HepG2 (cell line): ENCODE results near the gene ENPP1.
A peak's percentile ranks its signal among the peaks of the same experiment; 100 is the strongest.

Experiments
- CTCF ChIP-seq: sonication (generic); formaldehyde crosslinking; IDR thresholded peaks from 2 replicates; pipeline ENCODE4 v1.5.0; 2020; ENCODE audit warnings: mild to moderate bottlenecking, missing genetic modification reagents, moderate library complexity
- E2F1 ChIP-seq: sonication (generic); formaldehyde crosslinking; IDR thresholded peaks from 2 replicates; pipeline ENCODE4 v1.5.0; 2020; ENCODE audit warnings: missing genetic modification reagents
- EZH2 ChIP-seq: conservative IDR thresholded peaks from 2 replicates; pipeline ENCODE4 v1.6.1; 2012; ENCODE audit warnings: mild to moderate bottlenecking, low read depth, low read length, moderate library complexity
- NFYB ChIP-seq: sonication (generic); formaldehyde crosslinking; IDR thresholded peaks from 2 replicates; pipeline ENCODE4 v1.4.0; 2020; ENCODE audit warnings: missing genetic modification reagents
- TRIM24 ChIP-seq: sonication (generic); formaldehyde crosslinking; IDR thresholded peaks from 2 replicates; pipeline ENCODE4 v1.8.0; 2022; ENCODE audit warnings: mild to moderate bottlenecking, missing genetic modification reagents
- YY1 ChIP-seq: IDR thresholded peaks from 2 replicates; pipeline ENCODE4 v1.6.1; 2011; ENCODE audit warnings: low read length, low read depth, moderate library complexity, mild to moderate bottlenecking; ENCODE audit not compliant: insufficient read depth, insufficient replicate concordance
- ZFX ChIP-seq: sonication (generic); formaldehyde crosslinking; IDR thresholded peaks from 2 replicates; pipeline ENCODE4 v1.4.0; 2020; ENCODE audit warnings: mild to moderate bottlenecking, low read depth, missing genetic modification reagents, moderate library complexity
- ZNF335 ChIP-seq: sonication (generic); formaldehyde crosslinking; IDR thresholded peaks from 2 replicates; pipeline ENCODE4 v1.4.0; 2020; ENCODE audit warnings: missing genetic modification reagents
- ZNF549 ChIP-seq: sonication (generic); formaldehyde crosslinking; IDR thresholded peaks from 2 replicates; pipeline ENCODE4 v1.5.0; 2020; ENCODE audit warnings: missing genetic modification reagents
- TF ChIP-seq, protein P1 (sequence below): sonication (generic); formaldehyde crosslinking; IDR thresholded peaks from 2 replicates; pipeline ENCODE4 v1.8.0; 2022; ENCODE audit warnings: low read depth, missing genetic modification reagents

DNA sequence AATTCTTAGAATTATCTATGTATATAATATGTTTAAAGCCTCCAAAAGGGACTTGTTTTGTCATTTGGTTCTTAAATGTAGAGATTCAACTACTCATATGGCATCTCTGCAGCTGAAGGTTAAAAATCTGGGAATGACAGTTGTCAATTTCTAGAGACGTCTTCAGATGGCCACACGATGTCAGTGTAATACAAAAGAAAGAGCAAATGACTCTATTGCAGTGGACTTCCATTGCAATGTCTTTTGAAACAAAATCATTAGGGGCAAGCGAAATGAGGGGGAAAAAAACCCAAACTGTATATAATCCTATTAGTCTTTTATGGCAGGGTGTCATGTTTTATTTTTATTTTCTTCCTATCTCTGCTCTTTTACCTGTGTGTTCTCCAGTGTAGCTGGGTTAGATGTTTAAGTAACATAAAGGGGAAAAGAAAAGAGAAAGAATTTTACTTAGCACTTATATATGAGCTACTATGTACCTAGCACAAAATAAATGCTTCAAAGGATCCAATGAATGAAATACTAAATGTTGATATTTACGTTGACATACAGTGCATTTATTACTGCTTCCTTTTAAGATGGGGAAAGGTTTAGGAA lies 117.2 kb downstream of the ENPP1 start:
- TF ChIP-seq TRIM24: no peak
- no peak for TF ChIP-seq YY1
- TF ChIP-seq NFYB (CRISPR knock-in tag): no peak
- no peak for TF ChIP-seq E2F1 (CRISPR knock-in tag)
- no peak for TF ChIP-seq ZFX (CRISPR knock-in tag)
- no peak for TF ChIP-seq EZH2
- no peak for TF ChIP-seq ZNF549 (CRISPR knock-in tag)
- TF ChIP-seq, protein P1, sequence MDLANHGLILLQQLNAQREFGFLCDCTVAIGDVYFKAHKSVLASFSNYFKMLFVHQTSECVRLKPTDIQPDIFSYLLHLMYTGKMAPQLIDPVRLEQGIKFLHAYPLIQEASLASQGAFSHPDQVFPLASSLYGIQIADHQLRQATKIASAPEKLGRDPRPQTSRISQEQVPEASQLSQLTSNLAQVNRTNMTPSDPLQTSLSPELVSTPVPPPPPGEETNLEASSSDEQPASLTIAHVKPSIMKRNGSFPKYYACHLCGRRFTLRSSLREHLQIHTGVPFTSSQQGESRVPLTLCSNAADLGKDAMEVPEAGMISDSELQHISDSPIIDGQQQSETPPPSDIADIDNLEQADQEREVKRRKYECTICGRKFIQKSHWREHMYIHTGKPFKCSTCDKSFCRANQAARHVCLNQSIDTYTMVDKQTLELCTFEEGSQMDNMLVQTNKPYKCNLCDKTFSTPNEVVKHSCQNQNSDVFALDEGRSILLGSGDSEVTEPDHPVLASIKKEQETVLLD (CRISPR knock-in tag): no peak
- TF ChIP-seq CTCF (CRISPR knock-in tag): peak; percentile 88
- no peak for TF ChIP-seq ZNF335 (CRISPR knock-in tag)
